CD14-positive monocyte (primary cell): Measurements from ENCODE around the gene PROS1. TPM values are rescaled to one million over a fixed set of nuclear protein-coding genes. Genes with fewer than 3 reads are reported as not detected.

ENCODE experiments used
- DNase-seq, 3 donors: peaks; one replicate each; pipeline ENCODE4 v3.0.0-alpha.2; 2011 to 2022
- H2AFZ ChIP-seq: 2 replicates; pipeline ENCODE4 v1.6.0; 2012; ENCODE audit warnings: mild to moderate bottlenecking, low read depth, low read length, inconsistent platforms; ENCODE audit not compliant: insufficient read depth, poor library complexity, severe bottlenecking
- H3K27ac ChIP-seq, 2 donors: 1 replicate in 1 of 2; 2 replicates in 1 of 2; pipeline ENCODE4 v1.5.1; 2012 to 2013; ENCODE audit warnings: low read length in 2 of 2, control low read depth in 1 of 2, inconsistent platforms in 1 of 2, low read depth in 1 of 2, mild to moderate bottlenecking in 1 of 2
- H3K27me3 ChIP-seq, 2 donors: one replicate each; pipeline versions ENCODE4 v1.6.0 to v1.6.1; 2011 to 2013; ENCODE audit warnings: low read length in 2 of 2; ENCODE audit not compliant: control insufficient read depth in 2 of 2, insufficient read depth in 2 of 2
- H3K36me3 ChIP-seq, 2 donors: replicated peaks in 1 of 2; 1 replicate in 1 of 2; 2 replicates in 1 of 2; pipeline versions ENCODE4 v1.5.1 to v1.6.1; 2012 to 2013; ENCODE audit warnings: low read length in 2 of 2, control low read depth in 1 of 2, inconsistent platforms in 1 of 2, mild to moderate bottlenecking in 1 of 2; ENCODE audit not compliant: insufficient read depth in 2 of 2, control insufficient read depth in 1 of 2
- H3K4me1 ChIP-seq, 2 donors: 1 replicate in 1 of 2; 2 replicates in 1 of 2; pipeline versions ENCODE4 v1.5.1 to v1.6.1; 2012 to 2013; ENCODE audit warnings: low read length in 2 of 2, control low read depth in 1 of 2, inconsistent platforms in 1 of 2, mild to moderate bottlenecking in 1 of 2, moderate library complexity in 1 of 2; ENCODE audit not compliant: insufficient read depth in 2 of 2, control insufficient read depth in 1 of 2
- H3K4me2 ChIP-seq: replicated peaks from 2 replicates; pipeline ENCODE3; 2012; ENCODE audit warnings: low read length, moderate library complexity, mild to moderate bottlenecking; ENCODE audit not compliant: poor library complexity, severe bottlenecking; ENCODE audit errors: extremely low read depth
- H3K4me3 ChIP-seq, 3 experiments: fragments of 200-600 bp in 1 of 3; sonication (generic) in 1 of 3; replicated peaks in 1 of 3; 1 replicate in 2 of 3; 2 replicates in 1 of 3; pipeline ENCODE4 v1.5.1; 2011 to 2013; ENCODE audit warnings: low read length in 3 of 3, mild to moderate bottlenecking in 3 of 3, control low read depth in 2 of 3, low read depth in 2 of 3, inconsistent platforms in 1 of 3, moderate library complexity in 1 of 3
- H3K79me2 ChIP-seq: 2 replicates; pipeline ENCODE4 v1.6.0; 2012; ENCODE audit warnings: mild to moderate bottlenecking, control low read depth, inconsistent platforms, low read length, moderate library complexity; ENCODE audit not compliant: insufficient read depth
- H3K9ac ChIP-seq: 2 replicates; pipeline ENCODE4 v1.6.0; 2017; ENCODE audit warnings: low read length, mild to moderate bottlenecking; ENCODE audit not compliant: insufficient read depth, poor library complexity, severe bottlenecking
- H3K9me3 ChIP-seq, 2 donors: replicated peaks in 1 of 2; 1 replicate in 1 of 2; 2 replicates in 1 of 2; pipeline versions ENCODE4 v1.5.1 to v1.6.1; 2012 to 2013; ENCODE audit warnings: low read length in 2 of 2, control low read depth in 1 of 2; ENCODE audit not compliant: control insufficient read depth in 1 of 2, insufficient read depth in 1 of 2
- H4K20me1 ChIP-seq: 2 replicates; pipeline ENCODE4 v1.6.0; 2012; ENCODE audit warnings: mild to moderate bottlenecking, low read length, control low read depth, moderate library complexity; ENCODE audit not compliant: insufficient read depth
- H3K27ac Mint-ChIP-seq, 7 donors: one replicate each; pipeline ENCODE4 v1.8.0; 2020; ENCODE audit warnings: mild to moderate bottlenecking in 7 of 7, mixed read lengths in 7 of 7, moderate library complexity in 6 of 7, inconsistent platforms in 2 of 7
- H3K27me3 Mint-ChIP-seq, 3 donors: one replicate each; pipeline ENCODE4 v1.8.0; 2021 to 2022; ENCODE audit warnings: low read depth in 3 of 3, mild to moderate bottlenecking in 3 of 3, mixed read lengths in 3 of 3, moderate library complexity in 3 of 3, inconsistent platforms in 1 of 3
- H3K36me3 Mint-ChIP-seq, 2 donors: one replicate each; pipeline ENCODE4 v1.8.0; 2020; ENCODE audit warnings: mixed read lengths in 2 of 2, inconsistent platforms in 1 of 2, mild to moderate bottlenecking in 1 of 2
- H3K4me1 Mint-ChIP-seq: one replicate; pipeline ENCODE4 v1.8.0; 2020; ENCODE audit warnings: mild to moderate bottlenecking, mixed read lengths
- H3K4me3 Mint-ChIP-seq, 2 donors: one replicate each; pipeline ENCODE4 v1.8.0; 2020; ENCODE audit warnings: mild to moderate bottlenecking in 2 of 2, mixed read lengths in 2 of 2, moderate library complexity in 1 of 2
- H3K9me3 Mint-ChIP-seq, 7 donors: one replicate each; pipeline ENCODE4 v1.8.0; 2020 to 2022; ENCODE audit warnings: mixed read lengths in 7 of 7, mild to moderate bottlenecking in 6 of 7, moderate library complexity in 6 of 7, inconsistent platforms in 2 of 7
- CTCF ChIP-seq: fragments of 200-600 bp; IDR thresholded peaks from one replicate; pipeline ENCODE4 v1.8.0; 2022; ENCODE audit warnings: antibody characterized with exemption, mild to moderate bottlenecking
- WGBS: methylation state at CpG from one replicate; pipeline ENCODE4 v1.1.5; 2013; ENCODE audit warnings: missing lambda C conversion rate; ENCODE audit not compliant: insufficient coverage; 5-methylcytosine and 5-hydroxymethylcytosine counted together
- intact Hi-C, 2 donors: fragments of 100-400 bp; cut with micrococcal nuclease; formaldehyde crosslinking; loops; one replicate each; pipeline versions ENCODE4 v1.15.0 to v1.15.1; 2023
- polyA minus RNA-seq: library from RNA; depleted of rRNA, polyadenylated mRNA; stranded (reverse); fragments of >200 nt; gene quantifications from 2 replicates; pipeline ENCODE4 v1.2.3, GENCODE V29; 2012
- polyA plus RNA-seq, 3 donors: library from polyadenylated mRNA; depleted of rRNA in 1 of 3; unstranded in 2 of 3; stranded (reverse) in 1 of 3; fragments of 300-500 nt in 2 of 3; fragments of >200 nt in 1 of 3; fragmentation: Illumina TruSeq in 2 of 3; gene quantifications; 1 replicate in 2 of 3; 2 replicates in 1 of 3; pipeline ENCODE4 v1.2.3, GENCODE V29; 2012 to 2021
- total RNA-seq, 12 experiments: library from RNA in 1 of 12; stranded (reverse) in 1 of 12; fragments of 120-200 nt in 1 of 12; gene quantifications; one replicate each; pipeline ENCODE4 v1.2.4 and lab custom pipeline; 2013 to 2026; ENCODE audit warnings: mixed read lengths in 6 of 12, inconsistent platforms in 1 of 12

The PROS1 gene
- 1.0 TPM for total RNA-seq (2013)
- polyA plus RNA-seq (under 1 TPM; 0.21 to 0.85 (median 0.58) TPM), polyA minus RNA-seq (0.14 and 0.16 TPM in 2 replicates), total RNA-seq (lab: John Stamatoyannopoulos, UW) (0.35 to 2.7 (median 1.0) reads per million in 11 experiments)

- H3K27ac ChIP-seq, result no peak within 1 kb of the TSS
- intact Hi-C loops, result no loop called here
- peak within 1 kb of the TSS; percentile 39 to 76 (median 60) for H3K4me3 ChIP-seq
- peak; percentile 56 to 64 (median 62) for DNase-seq
- no peaks in the 10 kb centered on the region for H3K9me3 Mint-ChIP-seq
- peaks cover 2 to 11% of the 10 kb centered on the region in 2 donors for H3K27me3 ChIP-seq
- H3K27ac Mint-ChIP-seq, result peak within 1 kb of the TSS in 4 of 7 donors; percentile 15 to 87 (median 62)
- WGBS, result under 1% methylated on average over 43 of the region's 53 CpGs
- peaks cover 10% of the 10 kb centered on the region for H3K4me1 Mint-ChIP-seq
- H3K9me3 ChIP-seq, result no peaks in the 10 kb centered on the region
- H3K9ac ChIP-seq, result peak within 1 kb of the TSS; percentile 37
- H3K36me3 Mint-ChIP-seq, result no peaks in the 10 kb centered on the region
- H4K20me1 ChIP-seq, result no peaks in the 10 kb centered on the region
- no peak for TF ChIP-seq CTCF
- no peaks in the 10 kb centered on the region for H3K36me3 ChIP-seq
- no peaks in the 10 kb centered on the region for H3K79me2 ChIP-seq
- peak within 1 kb of the TSS; percentile 80 for H3K4me2 ChIP-seq
- peaks cover 9 to 11% of the 10 kb centered on the region in 2 donors for H3K4me1 ChIP-seq
- peaks cover 8 to 25% (median 9%) of the 10 kb centered on the region in 3 donors for H3K27me3 Mint-ChIP-seq
- H2AFZ ChIP-seq, result peak within 1 kb of the TSS; percentile 87
- H3K4me3 Mint-ChIP-seq, result peak within 1 kb of the TSS; percentile 83 to 95
Observed at GRCh38 chr3:93973131-93974126, at the start of gene PROS1. Gene PROS1, minus strand, starts transcription at chr3:93973896. Its CDS starts 147 bp downstream, at chr3:93973749.

GRCh38 chr3:94020293-94020692 lies 46.6 kb upstream of the PROS1 start:
- Histone ChIP-seq H2AFZ (no peak overlapping the region), H3K36me3 (no peaks in the 10 kb centered on the region), H4K20me1 (no peaks in the 10 kb centered on the region), H3K27ac (no peak overlapping the region), H3K9me3 (no peaks in the 10 kb centered on the region), H3K4me1 (no peaks in the 10 kb centered on the region), H3K9ac (no peak overlapping the region), H3K79me2 (no peaks in the 10 kb centered on the region), H3K4me3 (no peak overlapping the region), H3K27me3 (no peaks in the 10 kb centered on the region), H3K4me2 (no peak overlapping the region)
- H3K9me3 Mint-ChIP-seq, result peaks cover 0 to 1% (median 0%) of the 10 kb centered on the region in 7 donors
- H3K4me3 Mint-ChIP-seq, result no peak overlapping the region
- intact Hi-C loops, result no loop called here
- no peak for DNase-seq
- no peaks in the 10 kb centered on the region for H3K36me3 Mint-ChIP-seq
- H3K4me1 Mint-ChIP-seq, result no peaks in the 10 kb centered on the region
- TF ChIP-seq CTCF, result no peak
- H3K27me3 Mint-ChIP-seq, result no peaks in the 10 kb centered on the region
- WGBS, result no CpG with 5 or more reads among the region's 3 CpGs
- no peak overlapping the region for H3K27ac Mint-ChIP-seq
